KOPT-K1 (cell line): Measurements from ENCODE around the gene SV2C.
"Not testable (repeated sequence)": the region's sequence is repeated elsewhere in the genome, so short reads cannot be mapped to it uniquely, and the experiment has no call there.

Source experiments
- H3K27ac ChIP-seq: fragments of 200-600 bp; sonication (generic); 2 replicates; pipeline ENCODE4 v1.5.1; 2016; ENCODE audit warnings: antibody characterized with exemption, mild to moderate bottlenecking, low read depth, low read length; ENCODE audit not compliant: poor library complexity, severe bottlenecking
- H3K36me3 ChIP-seq: fragments of 200-600 bp; sonication (generic); 2 replicates; pipeline ENCODE4 v1.5.1; 2017; ENCODE audit warnings: antibody characterized with exemption, mild to moderate bottlenecking, low read length, moderate library complexity; ENCODE audit not compliant: insufficient read depth
- H3K9me3 ChIP-seq: fragments of 200-600 bp; sonication (generic); 2 replicates; pipeline ENCODE4 v1.5.1; 2017; ENCODE audit warnings: antibody characterized with exemption, low read length, mild to moderate bottlenecking; ENCODE audit not compliant: insufficient read depth, poor library complexity, severe bottlenecking

Gene SV2C

DNA sequence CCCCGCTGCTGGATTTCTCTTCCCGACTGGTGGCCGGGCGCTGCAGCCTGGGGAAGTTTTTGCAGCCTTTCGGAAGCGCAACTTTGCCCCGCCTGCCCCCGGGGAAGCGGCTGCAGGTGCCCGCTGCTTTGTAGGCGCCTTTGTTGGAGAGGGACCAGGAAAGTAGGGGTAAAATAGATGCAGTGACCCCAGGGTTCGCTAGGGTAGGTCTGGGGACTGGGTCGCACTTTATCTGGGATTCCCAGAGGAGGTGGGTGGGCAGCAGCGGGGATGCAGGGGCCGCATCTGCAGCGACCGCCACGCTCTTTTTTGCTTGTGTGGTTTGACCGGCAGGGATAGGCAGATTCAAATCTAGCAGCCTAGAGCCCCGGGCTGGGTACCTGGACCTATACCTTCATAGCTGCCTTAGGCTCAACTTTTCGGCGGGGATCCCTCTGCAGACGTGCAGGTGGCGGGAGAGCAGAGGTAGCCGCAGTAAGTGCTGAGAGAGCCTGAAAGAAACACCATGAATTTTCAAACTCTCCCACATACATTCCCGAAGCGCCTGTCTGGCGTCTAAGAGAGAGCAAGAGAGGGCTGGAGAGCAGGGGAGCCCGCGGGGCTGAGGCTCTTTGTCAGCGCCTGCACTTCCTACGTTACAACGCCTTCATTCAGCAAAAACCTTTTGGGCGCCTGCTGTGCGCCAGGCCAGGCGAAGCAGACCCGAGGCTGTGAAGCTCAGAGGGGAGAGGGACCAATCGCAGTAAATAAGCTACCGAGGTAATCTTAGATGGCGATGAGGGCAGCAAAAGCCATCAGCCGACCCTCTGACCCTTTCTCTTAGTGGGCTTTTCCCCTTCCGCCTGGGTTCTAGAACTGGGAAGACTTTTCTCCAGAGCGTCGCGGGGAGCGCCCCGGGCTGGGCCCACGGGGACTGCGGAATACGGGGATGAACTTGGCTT, 642 bp downstream of the SV2C start:
- no peak overlapping the region for H3K27ac ChIP-seq
- H3K9me3 ChIP-seq = peaks cover 24% of the 10 kb centered on the region
- no peaks in the 10 kb centered on the region for H3K36me3 ChIP-seq

GRCh38 chr5:76084496-76085242, 1.5 kb downstream of the SV2C start:
- Histone ChIP-seq H3K27ac (no peak overlapping the region), H3K9me3 (peaks cover 24% of the 10 kb centered on the region), H3K36me3 (no peaks in the 10 kb centered on the region)

- Histone ChIP-seq H3K36me3 (no peaks in the 10 kb centered on the region), H3K9me3 (peaks cover 24% of the 10 kb centered on the region), H3K27ac (no peak overlapping the region)
These were observed 2.0 kb downstream of the SV2C start for GRCh38 chr5:76085243-76085579.

DNA sequence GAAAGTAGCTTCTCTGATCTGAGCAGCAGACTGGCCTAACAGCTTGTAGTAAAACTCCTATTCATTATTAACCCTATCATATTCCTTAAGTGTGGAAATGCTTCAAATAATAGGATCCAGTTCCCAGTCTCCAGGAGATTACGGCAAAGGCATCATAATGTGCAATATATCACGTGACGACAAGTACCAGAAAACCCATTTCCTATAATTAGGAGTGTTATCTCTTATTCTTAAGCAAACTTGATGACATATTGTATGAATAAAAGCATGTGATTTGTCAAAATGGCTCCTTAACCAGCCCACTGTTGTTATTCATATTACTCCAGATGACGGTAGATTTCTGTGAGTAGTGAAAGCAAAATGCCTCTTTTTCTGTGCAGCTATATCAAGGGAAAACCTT, 2.9 kb downstream of the SV2C start:
- H3K9me3 ChIP-seq = peaks cover 24% of the 10 kb centered on the region
- no peak overlapping the region for H3K27ac ChIP-seq
- H3K36me3 ChIP-seq = no peaks in the 10 kb centered on the region

- H3K36me3 ChIP-seq, H3K9me3 ChIP-seq, H3K27ac ChIP-seq: not testable (repeated sequence)
These were observed 6.0 kb downstream of the SV2C start for GRCh38 chr5:76089156-76089555.

- Histone ChIP-seq H3K27ac (no peak overlapping the region), H3K36me3 (no peaks in the 10 kb centered on the region), H3K9me3 (no peaks in the 10 kb centered on the region)
These were observed 8.2 kb downstream of the SV2C start for GRCh38 chr5:76091351-76091750.

- Histone ChIP-seq H3K27ac (no peak overlapping the region), H3K36me3 (no peaks in the 10 kb centered on the region), H3K9me3 (no peaks in the 10 kb centered on the region)
These were observed 16.1 kb downstream of the SV2C start for GRCh38 chr5:76099286-76099702.

- no peak overlapping the region for H3K27ac ChIP-seq
- no peaks in the 10 kb centered on the region for H3K36me3 ChIP-seq
- no peaks in the 10 kb centered on the region for H3K9me3 ChIP-seq
These were observed 16.6 kb downstream of the SV2C start for GRCh38 chr5:76099756-76100155.

DNA sequence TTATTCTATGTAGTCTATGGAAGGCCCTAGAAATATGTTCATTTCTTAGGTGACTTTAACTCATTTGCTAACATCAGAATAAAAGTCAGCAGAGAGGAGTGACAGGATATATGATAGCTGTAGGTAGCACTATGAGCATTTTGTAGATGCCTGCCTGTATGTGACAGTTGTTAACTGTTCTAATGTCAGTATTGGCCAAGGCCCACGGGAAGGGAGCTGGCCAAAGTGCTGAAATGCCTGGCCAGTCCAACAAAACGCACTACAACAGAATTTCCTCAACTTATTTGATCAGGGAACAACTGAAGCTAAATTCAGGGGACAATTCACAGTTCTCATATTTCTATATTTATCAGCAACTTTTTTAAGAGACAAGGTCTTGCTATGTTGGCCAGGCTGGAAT, 20.8 kb downstream of the SV2C start:
- Histone ChIP-seq H3K27ac (no peak overlapping the region), H3K9me3 (no peaks in the 10 kb centered on the region), H3K36me3 (no peaks in the 10 kb centered on the region)

GRCh38 chr5:76106149-76106548, 23.0 kb downstream of the SV2C start:
- Histone ChIP-seq H3K36me3 (no peaks in the 10 kb centered on the region), H3K9me3 (no peaks in the 10 kb centered on the region), H3K27ac (no peak overlapping the region)

DNA sequence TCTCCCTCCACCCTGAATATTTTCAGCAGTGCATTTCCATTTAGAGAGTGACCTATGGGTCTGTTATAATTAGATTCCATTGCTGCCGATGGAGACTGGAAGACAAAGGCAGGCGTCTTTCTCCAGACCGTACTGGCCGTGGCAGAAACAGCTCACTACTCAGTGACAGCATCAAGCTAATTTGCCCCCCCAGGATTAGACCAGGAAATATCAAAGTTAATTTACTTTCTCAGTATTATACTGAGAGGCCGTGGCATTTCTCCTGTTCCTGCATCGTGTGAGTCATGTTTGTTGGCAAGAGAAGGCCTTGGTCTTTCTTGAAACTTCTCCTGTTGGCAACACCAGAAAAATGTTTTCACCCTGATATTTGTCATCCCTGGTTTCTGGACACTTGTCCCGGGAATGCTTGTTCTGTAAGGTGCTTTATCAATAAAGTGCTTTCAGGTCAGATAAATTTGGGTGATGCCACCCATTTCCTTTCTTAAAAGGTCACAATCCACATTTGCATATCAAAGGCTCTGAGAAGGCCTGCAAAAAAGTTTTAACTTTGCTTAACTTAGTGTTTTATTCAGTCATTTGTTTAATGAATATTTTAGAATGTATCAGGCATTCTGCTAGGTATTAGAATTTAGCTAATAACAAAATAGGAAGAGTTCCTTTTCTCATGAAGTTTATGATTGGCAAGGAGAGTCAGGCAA, 28.4 kb downstream of the SV2C start:
- no peaks in the 10 kb centered on the region for H3K9me3 ChIP-seq
- no peaks in the 10 kb centered on the region for H3K36me3 ChIP-seq
- no peak overlapping the region for H3K27ac ChIP-seq

DNA sequence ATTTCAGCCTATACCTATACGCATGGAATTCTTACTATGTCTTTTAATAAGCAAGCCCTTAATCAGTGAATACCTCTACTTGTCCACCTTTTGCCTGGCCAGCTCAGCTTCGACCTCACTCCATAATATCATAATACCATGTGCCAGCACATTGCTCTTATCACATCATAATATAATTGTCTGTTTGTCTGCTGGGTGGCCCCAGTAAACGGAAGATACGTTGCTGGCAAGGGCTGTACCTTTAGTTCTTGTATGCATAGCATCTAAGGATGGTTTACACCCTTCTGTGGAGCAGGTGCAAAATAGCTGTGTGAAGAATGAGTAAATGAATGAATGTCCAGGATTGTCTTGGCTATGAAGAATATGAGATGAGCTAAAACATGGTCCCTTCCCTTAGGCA, 29.9 kb downstream of the SV2C start:
- Histone ChIP-seq H3K27ac (no peak overlapping the region), H3K9me3 (no peaks in the 10 kb centered on the region), H3K36me3 (no peaks in the 10 kb centered on the region)

DNA sequence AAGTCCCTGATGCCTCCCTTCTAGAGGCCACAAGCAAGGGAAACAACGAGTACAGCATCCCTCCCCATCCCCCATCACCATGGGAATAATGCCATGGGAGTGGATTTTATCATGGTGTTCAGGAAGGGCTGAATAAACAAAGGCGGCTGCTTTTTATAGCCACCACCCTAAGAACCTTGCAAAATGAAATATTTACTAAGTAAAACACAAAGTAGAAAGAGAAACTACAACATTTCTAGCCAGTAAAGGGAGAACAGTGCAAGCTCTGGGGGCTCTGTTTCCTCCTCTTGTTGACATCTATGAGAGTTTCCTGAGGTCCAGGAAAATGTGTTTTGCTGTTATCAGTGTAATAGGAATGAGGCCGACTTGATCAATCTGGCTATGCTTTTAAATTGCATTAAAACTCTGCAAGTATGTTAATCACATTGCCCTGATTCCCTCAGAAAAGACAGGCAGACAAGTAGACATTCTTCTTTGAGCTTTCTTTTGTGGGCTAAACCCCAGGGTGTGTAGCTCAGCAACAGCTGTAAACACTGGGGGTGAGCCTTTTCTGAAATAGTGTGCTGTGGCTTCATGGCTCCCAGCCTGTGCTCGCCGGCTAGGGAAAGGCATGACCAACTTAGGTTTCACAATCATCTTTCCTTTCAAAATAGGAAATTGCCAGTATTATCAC, 31.1 kb downstream of the SV2C start:
- Histone ChIP-seq H3K9me3 (no peaks in the 10 kb centered on the region), H3K36me3 (no peaks in the 10 kb centered on the region), H3K27ac (no peak overlapping the region)

GRCh38 chr5:76125346-76125745, 42.2 kb downstream of the SV2C start:
- no peaks in the 10 kb centered on the region for H3K36me3 ChIP-seq
- no peaks in the 10 kb centered on the region for H3K9me3 ChIP-seq
- no peak overlapping the region for H3K27ac ChIP-seq

DNA sequence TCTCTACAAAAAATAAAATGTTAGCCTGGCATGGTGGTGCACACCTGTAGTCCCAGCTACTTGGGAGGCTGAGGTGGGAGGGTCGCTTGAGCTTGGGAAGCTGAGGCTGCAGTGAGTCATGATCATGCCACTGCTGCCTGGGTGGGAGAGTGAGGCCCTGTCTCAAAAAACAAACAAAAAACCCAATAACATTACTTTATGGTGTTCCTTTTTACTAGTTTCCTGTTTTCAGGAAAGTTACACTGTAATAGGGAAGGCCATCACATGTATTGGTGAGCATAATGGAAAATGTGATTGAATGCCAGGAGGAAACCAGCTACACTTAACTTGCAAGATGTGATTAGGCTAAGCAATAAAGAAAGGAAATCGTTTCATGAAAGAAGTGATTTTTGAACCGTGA, 42.7 kb downstream of the SV2C start:
- H3K9me3 ChIP-seq = no peaks in the 10 kb centered on the region
- H3K27ac ChIP-seq = no peak overlapping the region

More for the DNA sequence above, 42.7 kb downstream of the SV2C start:
- no peaks in the 10 kb centered on the region for H3K36me3 ChIP-seq
